Neural cell (in vitro differentiated cells): Measurements from ENCODE around the gene HAND2.

Source experiments
- EP300 ChIP-seq: fragments of 450-650 bp; conservative IDR thresholded peaks from 2 replicates; pipeline ENCODE4 v1.6.1; 2014; ENCODE audit warnings: antibody characterized with exemption, mild to moderate bottlenecking, moderate library complexity; ENCODE audit not compliant: poor library complexity, severe bottlenecking
- EZH2 ChIP-seq: fragments of 200-600, 300-800 bp; shearing (Covaris generic), sonication (generic); IDR thresholded peaks from 2 replicates; pipeline ENCODE4 v1.6.1; 2014; ENCODE audit warnings: antibody characterized with exemption, low read length, borderline replicate concordance, mild to moderate bottlenecking; ENCODE audit not compliant: insufficient read depth, poor library complexity, severe bottlenecking
- POLR2AphosphoS5 ChIP-seq: IDR thresholded peaks from 2 replicates; pipeline ENCODE4 v1.6.1; 2012
- RAD21 ChIP-seq: fragments of 450-650 bp; conservative IDR thresholded peaks from 2 replicates; pipeline ENCODE4 v1.6.1; 2014; ENCODE audit warnings: antibody characterized with exemption, mild to moderate bottlenecking, moderate library complexity
- SMC3 ChIP-seq: fragments of 450-650 bp; conservative IDR thresholded peaks from 2 replicates; pipeline ENCODE4 v1.6.1; 2014; ENCODE audit warnings: antibody characterized with exemption, mild to moderate bottlenecking, moderate library complexity; ENCODE audit not compliant: poor library complexity
- TAF1 ChIP-seq: IDR thresholded peaks from 2 replicates; pipeline ENCODE4 v1.6.1; 2012; ENCODE audit warnings: low read depth
- TF ChIP-seq, protein P1 (sequence below): fragments of 450-650 bp; IDR thresholded peaks from 2 replicates; pipeline ENCODE4 v1.5.1; 2014; ENCODE audit warnings: antibody characterized with exemption, mild to moderate bottlenecking, moderate library complexity; ENCODE audit not compliant: poor library complexity, severe bottlenecking
- TF ChIP-seq, protein P2 (sequence below): IDR thresholded peaks from 2 replicates; pipeline ENCODE4 v1.6.1; 2012; ENCODE audit warnings: borderline replicate concordance

DNA sequence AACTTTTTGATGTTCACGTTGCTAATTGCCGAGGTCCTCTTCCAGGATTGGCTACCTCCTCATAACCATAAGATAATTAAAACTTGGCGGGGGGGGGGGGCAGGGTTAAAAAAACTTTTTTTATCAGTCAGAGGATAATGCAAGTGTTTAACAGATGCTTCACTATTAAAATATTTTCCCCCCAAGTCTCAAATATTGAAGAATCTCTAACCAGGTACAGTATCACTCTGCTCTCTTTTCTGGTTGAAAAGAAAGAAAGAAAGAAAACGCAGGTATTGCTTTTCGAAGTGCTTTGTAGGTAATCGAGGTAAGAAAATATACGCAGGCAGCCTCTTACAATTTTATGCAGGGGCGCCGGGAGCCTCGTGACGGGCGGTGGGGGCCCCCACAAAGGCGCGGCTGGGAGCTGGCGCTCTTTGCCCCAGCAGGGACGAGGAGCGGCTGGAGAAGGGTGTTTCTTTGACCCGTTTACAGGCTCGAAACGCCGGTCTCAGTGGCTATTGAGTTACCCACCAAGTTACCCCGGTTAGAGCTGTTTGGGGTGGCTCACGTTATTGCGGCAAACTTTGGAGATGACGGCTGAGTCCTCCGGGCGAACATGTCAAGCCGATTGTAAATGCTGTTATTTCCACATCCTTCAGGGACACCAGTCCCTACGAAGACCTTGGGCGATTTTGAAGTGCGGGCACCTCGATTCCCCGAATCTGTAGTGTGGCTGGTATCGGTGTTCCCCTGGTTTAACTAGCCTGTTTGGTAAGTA, 477 bp upstream of the HAND2 start:
- TF ChIP-seq SMC3 (no peak), POLR2AphosphoS5 (peak; percentile 31), EZH2 (no peak), RAD21 (no peak), EP300 (no peak), TAF1 (no peak)
- TF ChIP-seq, protein P1, sequence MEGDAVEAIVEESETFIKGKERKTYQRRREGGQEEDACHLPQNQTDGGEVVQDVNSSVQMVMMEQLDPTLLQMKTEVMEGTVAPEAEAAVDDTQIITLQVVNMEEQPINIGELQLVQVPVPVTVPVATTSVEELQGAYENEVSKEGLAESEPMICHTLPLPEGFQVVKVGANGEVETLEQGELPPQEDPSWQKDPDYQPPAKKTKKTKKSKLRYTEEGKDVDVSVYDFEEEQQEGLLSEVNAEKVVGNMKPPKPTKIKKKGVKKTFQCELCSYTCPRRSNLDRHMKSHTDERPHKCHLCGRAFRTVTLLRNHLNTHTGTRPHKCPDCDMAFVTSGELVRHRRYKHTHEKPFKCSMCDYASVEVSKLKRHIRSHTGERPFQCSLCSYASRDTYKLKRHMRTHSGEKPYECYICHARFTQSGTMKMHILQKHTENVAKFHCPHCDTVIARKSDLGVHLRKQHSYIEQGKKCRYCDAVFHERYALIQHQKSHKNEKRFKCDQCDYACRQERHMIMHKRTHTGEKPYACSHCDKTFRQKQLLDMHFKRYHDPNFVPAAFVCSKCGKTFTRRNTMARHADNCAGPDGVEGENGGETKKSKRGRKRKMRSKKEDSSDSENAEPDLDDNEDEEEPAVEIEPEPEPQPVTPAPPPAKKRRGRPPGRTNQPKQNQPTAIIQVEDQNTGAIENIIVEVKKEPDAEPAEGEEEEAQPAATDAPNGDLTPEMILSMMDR, result no peak
- TF ChIP-seq, protein P2, sequence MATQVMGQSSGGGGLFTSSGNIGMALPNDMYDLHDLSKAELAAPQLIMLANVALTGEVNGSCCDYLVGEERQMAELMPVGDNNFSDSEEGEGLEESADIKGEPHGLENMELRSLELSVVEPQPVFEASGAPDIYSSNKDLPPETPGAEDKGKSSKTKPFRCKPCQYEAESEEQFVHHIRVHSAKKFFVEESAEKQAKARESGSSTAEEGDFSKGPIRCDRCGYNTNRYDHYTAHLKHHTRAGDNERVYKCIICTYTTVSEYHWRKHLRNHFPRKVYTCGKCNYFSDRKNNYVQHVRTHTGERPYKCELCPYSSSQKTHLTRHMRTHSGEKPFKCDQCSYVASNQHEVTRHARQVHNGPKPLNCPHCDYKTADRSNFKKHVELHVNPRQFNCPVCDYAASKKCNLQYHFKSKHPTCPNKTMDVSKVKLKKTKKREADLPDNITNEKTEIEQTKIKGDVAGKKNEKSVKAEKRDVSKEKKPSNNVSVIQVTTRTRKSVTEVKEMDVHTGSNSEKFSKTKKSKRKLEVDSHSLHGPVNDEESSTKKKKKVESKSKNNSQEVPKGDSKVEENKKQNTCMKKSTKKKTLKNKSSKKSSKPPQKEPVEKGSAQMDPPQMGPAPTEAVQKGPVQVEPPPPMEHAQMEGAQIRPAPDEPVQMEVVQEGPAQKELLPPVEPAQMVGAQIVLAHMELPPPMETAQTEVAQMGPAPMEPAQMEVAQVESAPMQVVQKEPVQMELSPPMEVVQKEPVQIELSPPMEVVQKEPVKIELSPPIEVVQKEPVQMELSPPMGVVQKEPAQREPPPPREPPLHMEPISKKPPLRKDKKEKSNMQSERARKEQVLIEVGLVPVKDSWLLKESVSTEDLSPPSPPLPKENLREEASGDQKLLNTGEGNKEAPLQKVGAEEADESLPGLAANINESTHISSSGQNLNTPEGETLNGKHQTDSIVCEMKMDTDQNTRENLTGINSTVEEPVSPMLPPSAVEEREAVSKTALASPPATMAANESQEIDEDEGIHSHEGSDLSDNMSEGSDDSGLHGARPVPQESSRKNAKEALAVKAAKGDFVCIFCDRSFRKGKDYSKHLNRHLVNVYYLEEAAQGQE, result no peak
